Measurements from ENCODE around the gene EID2B.

EID2B gene

DNA sequence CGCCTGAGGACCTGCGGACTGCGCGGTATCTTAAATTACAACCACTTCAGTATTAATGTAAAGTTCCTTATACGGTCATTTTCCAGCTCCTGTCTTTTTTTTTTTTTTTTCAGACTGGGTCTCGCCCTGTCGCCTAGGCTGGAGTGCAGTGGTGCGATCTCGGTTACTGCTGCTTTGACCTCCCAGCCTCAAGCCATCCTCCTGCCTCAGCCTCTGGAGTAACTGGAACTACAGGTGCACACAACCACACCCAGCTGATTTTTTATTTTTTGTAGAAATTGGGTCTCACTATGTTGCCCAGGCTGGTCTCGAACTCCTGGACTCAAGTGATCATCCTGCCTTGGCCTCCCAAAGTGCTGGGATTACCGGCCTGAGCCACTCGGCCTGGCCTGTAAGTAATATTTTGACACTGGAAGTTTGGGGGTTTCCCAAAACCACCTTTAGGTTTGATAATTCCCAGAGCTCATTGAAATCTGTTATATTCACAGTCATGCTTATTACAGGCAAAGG is 406 bp upstream of the EID2B start:
- DNase-seq (ENCODE audit: low read depth in 2 of 2, low spot score in 1 of 2), result no peak

DNA sequence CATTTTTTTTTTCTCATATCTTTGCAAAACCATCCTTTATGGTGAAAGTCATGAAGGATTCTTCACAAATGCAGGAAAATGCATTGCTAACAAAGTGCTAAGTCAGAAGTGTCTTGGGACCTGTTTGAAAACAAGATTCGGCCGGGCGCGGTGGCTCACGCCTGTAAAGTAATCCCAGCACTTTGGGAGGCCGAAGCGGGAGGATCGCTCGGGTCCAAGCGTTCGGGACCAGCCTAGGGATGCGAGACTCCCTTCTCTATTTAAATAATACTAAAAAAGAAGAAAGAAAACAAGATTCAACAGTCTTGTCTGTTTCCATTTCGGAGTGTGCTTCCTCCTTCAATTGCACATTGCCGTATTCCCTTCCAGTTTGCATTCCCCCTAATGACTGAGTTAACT is 819 bp downstream of the EID2B start:
- no peak for DNase-seq (ENCODE audit: low read depth in 2 of 2, low spot score in 1 of 2)

DNA sequence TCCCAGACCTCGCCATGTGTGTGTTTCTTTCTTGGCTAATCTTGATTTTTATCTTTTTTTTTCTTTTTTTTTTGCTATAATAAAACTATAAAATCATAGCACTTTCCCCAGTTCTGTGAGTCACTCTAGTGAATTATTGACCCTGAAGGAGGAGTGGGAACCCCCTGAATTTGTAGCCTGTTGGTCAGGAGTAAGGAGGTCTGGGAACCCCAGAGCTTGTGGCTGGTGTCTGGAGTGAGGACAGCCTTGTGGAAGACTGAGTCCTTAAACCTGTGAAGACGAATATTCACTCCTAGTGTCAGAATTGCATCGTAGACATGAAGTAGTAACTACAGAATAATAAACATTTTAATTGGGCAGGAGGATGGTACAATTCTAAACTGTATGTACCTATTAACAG is 7.4 kb downstream of the EID2B start:
- no peak for DNase-seq (ENCODE audit: low read depth in 2 of 2, low spot score in 1 of 2)

DNA sequence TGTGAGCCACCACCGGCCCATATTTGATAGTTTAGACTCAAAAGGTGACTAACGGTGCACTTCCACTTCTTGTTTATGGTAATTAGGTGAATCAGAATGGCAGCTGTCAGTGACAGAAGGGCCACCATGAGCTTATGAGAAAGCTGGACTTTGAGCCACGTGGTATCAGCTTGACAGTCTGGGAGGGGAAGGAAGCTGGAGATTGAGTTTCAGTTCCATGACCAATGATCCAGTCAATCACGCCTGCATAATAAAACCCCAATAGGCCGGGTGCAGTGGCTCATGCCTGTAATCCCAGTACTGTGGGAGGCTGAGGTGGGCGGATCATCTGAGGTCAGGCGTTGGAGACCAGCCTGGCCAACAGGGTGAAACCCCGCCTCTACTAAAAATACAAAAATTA is 8.2 kb downstream of the EID2B start:
- DNase-seq (ENCODE audit: low read depth in 2 of 2, low spot score in 1 of 2), result no peak

DNA sequence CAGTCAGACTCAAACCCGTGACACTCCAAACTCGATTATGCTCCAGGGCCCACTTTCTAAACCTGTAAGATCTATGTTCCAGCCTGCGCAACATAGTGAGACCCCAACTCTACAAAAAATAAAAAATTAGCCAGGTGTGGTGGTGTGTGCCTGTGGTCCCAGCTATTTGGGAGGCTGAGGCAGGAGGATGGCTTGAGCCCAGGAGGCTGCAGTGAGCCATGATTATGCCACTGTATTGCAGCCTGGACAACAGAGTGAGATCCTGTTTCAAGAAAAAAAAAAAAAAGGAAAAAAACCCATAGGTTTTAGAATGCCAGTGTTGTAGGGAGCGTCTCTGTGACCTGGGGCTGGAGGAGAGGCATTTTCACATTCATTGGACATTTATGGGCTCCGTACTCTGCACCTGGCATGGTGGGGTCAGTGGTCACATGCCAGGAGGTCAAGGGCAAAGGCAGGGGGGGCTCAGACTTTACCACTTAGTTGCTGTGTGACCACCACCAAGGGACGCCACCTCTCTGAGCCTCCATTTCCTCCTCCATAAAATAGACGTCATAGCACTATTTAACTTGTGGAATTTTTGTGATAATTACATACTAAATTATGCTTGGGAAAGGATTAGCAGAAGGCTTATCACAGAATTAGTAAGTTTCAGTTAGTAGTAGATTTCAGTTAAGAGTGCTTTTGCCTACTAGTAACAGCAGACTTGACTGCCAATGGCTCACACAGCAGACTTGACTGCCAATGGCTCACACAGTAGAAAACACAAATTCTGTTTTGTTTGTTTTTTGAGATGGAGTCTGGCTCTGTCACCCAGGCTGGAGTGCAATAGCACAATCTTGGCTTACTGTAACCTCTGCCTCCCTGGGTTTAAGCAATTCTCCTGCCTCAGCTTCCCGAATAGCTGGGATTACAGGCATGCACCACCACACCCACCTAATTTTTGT is 11.8 kb downstream of the EID2B start:
- no peak for DNase-seq (ENCODE audit: low read depth in 2 of 2, low spot score in 1 of 2)

DNA sequence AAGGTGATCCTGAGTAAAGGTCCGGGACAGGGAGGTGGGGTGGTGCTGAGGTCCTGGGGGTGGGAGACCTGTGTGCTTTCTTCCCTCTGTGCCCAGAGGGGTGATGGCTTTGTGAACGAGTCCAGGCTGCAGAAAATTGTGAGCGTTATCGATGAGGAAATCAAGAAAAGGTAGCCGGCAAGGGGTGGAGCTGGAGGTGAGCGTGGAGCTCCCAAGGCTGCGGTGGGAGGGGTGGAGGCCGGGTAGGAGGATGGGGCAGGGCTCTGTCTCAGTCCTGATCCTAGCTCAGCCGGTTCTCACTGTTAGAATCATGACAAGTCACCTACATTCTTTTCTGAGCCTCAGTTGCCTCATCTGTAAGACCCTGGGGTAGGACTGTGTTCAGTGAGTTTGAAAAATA is 13.7 kb downstream of the EID2B start:
- no peak for DNase-seq (ENCODE audit: low read depth in 2 of 2, low spot score in 1 of 2)

DNA sequence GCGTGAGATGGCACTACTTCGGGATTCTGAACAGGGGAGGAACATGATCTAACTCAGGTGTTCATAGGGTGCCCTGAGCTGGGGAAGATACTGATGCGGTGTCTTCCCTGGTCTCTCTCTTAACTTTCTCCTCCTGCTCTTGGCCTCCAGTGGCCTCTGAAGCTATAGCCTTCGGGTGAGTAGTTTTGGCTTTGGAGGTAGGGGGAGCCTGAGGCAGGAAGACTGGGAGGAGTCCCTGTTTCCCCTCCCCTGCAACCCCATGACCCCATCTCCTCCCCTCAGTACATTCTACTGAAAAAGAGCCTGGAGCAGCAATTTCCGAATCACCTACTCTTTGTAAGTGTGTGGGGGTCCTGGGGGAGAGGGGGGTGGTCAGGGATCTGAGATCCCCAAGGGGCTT is 14.2 kb downstream of the EID2B start:
- DNase-seq (ENCODE audit: low read depth in 2 of 2, low spot score in 1 of 2), result no peak

DNA sequence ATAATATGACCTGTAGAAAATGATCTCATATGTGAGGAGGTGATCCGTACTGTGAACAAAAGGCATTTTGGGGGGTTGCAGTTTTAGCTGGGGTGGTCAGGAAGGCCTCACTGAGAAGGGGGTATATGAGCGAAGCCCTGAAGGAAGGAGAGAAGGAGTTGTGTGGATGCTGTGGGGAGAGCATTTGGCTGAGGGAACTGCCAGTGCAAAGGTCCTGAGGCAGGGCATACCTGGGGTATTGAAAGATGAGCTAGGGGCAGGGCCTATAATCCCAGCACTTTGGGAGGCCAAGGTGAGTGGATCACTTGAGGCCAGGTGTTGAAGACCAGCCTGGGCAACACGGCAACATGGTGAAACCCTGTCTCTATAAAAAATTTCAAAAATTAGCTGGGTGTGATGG is 15.2 kb downstream of the EID2B start:
- no peak for DNase-seq (ENCODE audit: low read depth in 2 of 2, low spot score in 1 of 2)

DNA sequence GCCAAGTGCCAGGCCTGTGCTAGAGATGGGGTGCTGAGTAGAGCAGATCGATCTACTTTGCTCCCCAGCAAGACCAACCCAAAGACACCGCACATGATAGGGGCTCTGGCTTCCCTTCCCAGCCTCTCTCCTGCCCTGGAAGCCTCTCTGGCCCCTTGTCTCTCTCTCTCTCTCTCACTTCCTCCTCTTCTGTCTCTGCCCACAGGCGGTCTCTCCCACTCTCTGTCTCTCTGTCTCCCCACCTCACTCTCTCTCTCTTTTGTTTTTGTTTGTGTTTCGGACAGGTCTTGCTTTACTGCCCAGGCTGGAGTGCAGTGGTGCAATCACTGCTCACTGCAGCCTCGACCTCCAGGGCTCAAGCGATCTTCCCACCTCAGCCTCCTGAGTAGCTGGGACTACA is 16.4 kb downstream of the EID2B start:
- no peak for DNase-seq (ENCODE audit: low read depth in 2 of 2, low spot score in 1 of 2)

DNA sequence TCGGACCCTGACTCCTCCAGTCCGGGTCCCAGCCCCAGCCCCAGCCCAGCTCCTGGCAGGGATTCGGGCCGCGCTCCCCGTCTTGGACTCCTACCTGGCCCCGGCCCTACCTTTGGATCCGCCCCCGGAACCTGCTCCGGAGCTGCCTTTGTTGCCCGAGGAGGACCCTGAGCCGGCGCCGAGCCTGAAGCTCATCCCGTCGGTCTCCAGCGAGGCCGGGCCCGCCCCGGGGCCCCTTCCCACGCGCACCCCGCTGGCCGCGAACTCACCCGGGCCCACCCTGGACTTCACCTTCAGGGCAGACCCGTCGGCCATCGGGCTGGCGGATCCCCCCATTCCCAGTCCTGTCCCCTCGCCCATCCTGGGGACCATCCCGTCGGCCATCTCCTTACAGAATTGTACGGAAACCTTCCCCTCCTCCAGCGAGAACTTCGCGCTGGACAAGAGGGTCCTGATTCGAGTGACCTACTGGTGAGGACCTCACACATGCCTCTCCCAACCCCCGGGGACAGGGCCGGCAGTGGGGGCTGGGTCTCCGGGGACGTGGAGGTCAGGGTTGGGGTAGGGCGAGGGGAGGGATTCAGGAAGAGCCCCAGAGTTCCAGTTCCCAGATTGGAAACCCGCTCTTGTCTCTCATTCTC is 17.0 kb downstream of the EID2B start:
- DNase-seq (ENCODE audit: low read depth in 2 of 2, low spot score in 1 of 2), result no peak

DNA sequence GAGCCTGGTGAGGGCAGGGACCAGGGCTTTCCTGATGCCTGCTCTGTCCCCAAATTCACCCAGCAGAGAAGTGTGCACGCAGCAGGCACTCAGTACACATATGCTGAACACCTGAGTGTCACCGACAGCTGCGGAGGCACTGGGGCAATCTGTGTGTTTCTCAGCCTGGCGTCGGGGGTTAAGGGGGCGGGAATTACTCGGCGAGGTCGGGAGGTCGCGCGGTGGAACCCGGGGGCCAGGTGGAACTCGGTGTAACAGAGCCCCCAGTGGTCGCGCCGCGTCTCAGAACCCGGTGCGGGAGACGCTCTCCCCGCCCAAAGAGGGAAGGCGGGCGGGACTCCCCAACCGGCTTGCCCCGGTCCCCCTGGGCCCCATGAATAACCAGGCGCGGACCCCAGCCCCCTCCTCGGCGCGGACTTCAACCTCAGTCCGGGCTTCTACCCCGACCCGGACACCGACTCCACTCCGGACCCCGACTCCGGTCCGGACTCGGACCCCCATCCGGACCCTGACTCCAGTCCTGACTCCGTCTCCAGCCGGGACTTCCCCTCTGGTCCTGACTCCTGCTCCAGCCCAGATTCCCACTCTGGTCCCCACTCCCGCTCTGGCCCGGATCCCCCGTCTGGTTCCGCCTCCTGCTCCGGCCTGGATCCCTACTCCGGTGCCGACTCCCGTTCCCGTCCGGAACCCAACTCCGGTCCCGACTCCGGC is 17.7 kb downstream of the EID2B start, which contains the start of gene SELENOV:
Gene SELENOV (plus strand): TSS at position 300 of the 711 bp plus-strand sequence. CDS start 74 bp downstream, at position 374.
- DNase-seq (ENCODE audit: low read depth in 2 of 2, low spot score in 1 of 2), result no peak

DNA sequence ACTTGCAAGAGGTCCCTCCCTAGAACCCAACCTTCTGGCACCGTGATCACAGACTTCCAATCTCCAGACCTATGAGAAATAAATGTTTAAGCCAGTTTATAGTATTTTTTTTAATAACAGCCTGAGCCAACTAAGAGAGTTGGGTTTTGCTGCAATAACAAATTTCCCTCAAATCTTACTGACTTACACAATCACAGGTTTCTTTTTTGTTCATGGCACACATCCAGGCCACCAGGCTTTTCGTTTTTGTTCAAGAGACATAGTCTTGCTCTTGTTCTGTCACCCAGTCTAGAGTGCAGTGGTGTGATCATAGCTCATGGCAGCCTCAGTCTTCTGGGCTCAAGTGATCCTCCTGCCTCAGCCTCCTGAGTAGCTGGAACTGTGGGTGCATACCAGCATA is 19.7 kb downstream of the EID2B start:
- no peak for DNase-seq (ENCODE audit: low read depth in 2 of 2, low spot score in 1 of 2)

DNA sequence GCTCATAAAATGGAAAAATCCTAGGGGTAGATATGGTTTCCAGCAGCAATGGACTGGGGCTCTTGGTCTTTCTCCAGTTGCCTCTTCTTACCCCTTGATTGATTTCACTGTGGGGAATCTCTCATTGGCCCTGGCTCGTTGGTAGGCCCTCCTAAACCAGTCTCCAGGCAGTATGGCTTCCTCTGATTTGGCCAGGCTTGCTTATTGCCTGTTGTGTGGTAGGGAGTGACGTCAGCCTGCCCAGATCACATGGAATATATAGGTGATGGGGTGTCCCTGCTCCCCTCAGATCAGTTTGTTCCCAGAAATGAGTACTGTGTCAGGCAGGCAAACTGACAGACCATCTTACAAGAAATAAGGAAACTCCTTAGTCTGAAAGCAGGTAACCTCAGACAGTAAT is 23.4 kb downstream of the EID2B start:
- DNase-seq (ENCODE audit: low read depth in 2 of 2, low spot score in 1 of 2), result no peak

DNA sequence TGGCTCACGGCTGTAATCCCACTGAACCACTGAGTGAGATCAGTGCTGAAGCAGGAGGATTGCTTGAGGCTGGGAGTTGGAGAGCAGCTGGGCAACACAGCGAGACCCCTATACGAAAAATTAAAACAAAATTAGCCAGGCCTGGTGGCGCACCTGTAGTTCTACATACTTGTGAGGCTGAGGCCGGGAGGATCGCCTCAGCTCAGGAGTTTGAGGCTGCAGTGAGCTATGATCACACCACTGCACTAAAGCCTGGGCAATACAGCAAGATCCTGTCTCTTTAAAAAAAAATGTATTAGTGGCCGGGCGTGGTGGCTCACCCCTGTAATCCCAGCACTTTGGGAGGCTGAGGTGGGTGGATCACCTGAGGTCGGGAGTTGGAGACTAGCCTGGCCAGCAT is 24.0 kb downstream of the EID2B start:
- no peak for DNase-seq (ENCODE audit: low read depth in 2 of 2, low spot score in 1 of 2)

DNA sequence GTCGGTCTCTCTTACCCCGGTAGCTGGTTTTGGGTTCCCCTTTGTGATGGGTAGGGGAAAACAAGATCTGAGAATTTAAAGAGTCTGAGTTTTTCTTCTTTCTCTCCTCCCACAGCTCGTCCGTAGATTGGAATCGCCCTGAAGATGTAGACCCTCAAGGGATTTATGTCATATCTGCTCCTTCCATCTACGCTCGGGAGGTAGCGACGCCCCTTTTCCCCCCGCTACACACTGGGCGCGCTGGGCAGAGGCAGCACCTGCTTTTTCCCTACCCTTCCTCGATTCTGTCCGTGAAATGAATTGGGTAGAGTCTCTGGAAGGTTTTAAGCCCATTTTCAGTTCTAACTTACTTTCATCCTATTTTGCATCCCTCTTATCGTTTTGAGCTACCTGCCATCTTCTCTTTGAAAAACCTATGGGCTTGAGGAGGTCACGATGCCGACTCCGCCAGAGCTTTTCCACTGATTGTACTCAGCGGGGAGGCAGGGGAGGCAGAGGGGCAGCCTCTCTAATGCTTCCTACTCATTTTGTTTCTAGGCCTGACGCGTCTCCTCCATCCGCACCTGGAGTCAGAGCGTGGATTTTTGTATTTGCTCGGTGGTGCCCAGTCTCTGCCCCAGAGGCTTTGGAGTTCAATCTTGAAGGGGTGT is 24.8 kb downstream of the EID2B start:
- no peak for DNase-seq (ENCODE audit: low read depth in 2 of 2, low spot score in 1 of 2)

DNA sequence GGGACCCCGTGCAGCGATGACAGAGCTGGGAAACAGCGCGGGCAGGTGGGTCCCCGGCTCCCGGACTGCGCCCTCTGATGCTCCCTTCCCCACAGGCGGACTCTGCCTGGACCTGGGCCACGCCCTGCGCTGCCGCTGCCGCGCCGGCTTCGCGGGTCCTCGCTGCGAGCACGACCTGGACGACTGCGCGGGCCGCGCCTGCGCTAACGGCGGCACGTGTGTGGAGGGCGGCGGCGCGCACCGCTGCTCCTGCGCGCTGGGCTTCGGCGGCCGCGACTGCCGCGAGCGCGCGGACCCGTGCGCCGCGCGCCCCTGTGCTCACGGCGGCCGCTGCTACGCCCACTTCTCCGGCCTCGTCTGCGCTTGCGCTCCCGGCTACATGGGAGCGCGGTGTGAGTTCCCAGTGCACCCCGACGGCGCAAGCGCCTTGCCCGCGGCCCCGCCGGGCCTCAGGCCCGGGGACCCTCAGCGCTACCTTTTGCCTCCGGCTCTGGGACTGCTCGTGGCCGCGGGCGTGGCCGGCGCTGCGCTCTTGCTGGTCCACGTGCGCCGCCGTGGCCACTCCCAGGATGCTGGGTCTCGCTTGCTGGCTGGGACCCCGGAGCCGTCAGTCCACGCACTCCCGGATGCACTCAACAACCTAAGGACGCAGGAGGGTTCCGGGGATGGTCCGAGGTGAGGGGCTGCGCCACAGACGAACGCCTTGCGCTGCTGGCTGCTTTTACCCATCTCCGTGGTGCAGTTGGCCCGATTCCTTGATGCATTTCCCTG is 25.5 kb downstream of the EID2B start:
- DNase-seq (ENCODE audit: low read depth in 2 of 2, low spot score in 1 of 2), result no peak

DNA sequence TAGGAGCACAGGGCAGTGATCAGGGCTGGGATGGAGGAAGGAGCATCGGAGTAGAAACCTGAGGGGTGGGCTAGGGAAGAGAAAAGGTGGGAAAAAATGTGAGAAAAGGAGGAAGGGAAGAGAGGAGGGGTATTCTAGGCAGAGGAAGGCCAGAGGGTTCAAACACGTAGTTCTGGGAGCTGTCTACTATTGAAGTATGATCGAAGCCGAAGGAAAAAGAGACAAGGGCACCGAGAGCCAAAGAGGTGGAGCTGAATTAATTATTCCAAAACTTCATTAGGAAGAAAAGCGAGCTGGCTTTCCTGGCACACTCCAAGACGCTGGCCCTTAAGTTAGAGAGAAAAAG is 26.1 kb downstream of the EID2B start:
- no peak for DNase-seq (ENCODE audit: low read depth in 2 of 2, low spot score in 1 of 2)

DNA sequence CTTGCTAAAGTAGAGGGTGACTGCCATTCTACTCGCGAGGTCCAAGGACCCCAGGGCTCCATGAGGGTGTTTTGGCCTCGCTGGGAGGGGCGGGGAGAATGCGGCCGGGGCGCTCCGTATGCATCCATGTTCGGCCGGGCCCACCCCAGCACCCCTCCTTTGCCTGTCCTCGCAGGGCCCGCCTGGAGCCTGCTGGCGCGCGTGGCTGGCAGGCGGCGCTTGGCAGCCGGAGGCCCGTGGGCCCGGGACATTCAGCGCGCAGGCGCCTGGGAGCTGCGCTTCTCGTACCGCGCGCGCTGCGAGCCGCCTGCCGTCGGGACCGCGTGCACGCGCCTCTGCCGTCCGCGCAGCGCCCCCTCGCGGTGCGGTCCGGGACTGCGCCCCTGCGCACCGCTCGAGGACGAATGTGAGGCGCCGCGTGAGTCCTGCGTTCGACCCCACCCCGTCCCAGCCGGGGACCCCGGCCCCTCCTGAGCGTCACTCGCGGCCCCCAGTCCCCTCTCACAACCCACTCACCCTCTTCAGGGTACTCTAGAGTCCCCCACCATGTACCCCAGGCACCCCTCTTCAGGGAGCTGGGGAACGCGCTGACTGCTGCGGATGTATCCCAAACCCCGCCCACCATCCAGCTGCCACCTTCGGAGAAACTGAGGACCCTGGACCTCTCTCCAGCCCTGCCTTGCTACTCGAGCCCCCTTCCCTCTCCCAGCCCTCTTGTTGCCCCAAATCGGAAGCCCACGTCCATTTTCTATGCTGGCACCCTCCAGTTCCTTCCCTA is 29.8 kb downstream of the EID2B start:
- peak in 1 of 2 donors; percentile 50 for DNase-seq (ENCODE audit: low read depth in 2 of 2, low spot score in 1 of 2)

DNA sequence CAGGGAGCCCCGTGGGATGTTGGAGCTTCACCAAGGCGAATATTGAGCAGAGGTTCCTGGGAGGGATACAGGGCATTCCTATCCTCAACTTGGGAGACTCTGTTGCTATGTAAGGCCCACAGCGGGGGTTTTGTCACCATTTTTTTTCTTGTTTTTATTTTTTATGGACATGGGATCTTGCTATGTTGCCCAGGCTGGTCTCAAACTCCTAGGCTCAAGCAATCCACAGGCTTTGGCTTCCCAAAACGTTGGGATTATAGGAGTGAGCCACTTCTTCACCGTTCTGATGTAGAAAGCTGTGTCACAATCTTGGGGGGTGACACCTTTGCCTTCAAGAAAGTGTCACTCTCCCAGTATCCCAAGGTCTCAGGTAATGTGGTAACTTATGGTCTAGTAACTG is 31.3 kb downstream of the EID2B start:
- DNase-seq (ENCODE audit: low read depth in 2 of 2, low spot score in 1 of 2), result no peak

DNA sequence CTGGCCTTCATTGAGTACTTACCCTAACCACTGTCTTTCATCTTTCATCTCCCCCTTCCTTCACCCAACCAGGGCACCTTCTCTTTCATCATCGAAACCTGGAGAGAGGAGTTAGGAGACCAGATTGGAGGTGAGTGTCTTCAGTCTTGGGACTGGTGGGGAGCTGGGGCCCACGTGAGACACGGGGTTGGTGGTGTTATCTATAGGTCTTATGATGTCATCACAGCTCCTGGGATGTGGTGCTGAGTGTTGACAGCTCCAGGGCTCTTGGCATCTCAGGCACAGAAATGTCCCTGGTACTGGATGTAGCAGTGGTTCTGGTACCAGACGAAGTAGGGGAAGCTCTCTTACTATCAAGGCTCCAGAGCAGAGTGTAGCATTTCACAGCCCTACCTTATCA is 32.1 kb downstream of the EID2B start:
- DNase-seq (ENCODE audit: low read depth in 2 of 2, low spot score in 1 of 2), result no peak

All from stimulated activated CD8-positive, alpha-beta memory T cell treated with anti-CD3 and anti-CD28 coated beads, Interleukin-4, amount 100 ng/mL, for 1 hour (primary cell).